HG03064 (cell line): ENCODE data around the gene CCDC9B.
A peak's percentile ranks its signal among the peaks of the same experiment; 100 is the strongest.

Experiments
- ATAC-seq: cut with Tn5 transposase; IDR thresholded peaks from one replicate; pipeline ENCODE4 v1.9.1; 2021; ENCODE audit warnings: low read depth; ENCODE audit not compliant: unreplicated experiment

The CCDC9B gene

DNA sequence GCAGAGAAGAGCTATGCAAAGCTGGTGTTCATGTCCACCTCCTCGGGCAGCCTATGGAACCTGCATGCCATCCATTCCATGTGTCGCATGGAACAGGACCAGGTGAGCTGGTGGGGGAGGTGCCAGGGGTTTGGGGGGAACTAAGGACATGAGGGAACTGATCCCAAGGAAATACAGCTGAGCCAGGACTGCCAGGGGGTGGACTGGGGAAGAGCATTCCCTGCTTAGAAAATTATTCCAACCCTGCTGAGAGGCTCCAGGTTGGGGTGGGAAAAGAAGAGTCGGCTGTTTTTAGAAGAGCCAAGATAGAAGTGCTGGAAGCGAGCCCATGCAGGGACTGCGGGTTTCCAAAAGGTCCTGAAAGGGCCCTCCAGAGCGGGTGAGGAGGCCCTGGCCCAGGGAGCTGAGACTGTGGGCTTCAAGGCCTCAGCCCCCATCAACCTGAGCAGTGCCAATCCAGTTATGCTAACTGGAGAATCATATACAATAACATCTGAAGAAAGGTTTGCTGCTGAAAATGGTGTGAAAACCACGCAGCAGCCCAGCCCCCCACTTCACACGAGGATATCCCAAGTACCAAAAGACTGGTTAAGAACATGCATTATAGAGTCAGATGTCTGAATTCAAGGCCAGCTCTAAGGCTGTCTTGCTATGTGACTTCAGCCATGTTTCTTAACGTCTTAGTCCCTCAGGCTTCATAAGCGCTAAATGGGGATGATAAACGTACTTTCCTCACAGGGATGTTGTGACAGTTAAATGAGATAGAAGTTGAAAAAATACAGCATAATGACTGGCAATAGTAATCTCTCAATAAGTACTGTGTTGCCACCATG, 25.1 kb upstream of the CCDC9B start:
- no peak for ATAC-seq

DNA sequence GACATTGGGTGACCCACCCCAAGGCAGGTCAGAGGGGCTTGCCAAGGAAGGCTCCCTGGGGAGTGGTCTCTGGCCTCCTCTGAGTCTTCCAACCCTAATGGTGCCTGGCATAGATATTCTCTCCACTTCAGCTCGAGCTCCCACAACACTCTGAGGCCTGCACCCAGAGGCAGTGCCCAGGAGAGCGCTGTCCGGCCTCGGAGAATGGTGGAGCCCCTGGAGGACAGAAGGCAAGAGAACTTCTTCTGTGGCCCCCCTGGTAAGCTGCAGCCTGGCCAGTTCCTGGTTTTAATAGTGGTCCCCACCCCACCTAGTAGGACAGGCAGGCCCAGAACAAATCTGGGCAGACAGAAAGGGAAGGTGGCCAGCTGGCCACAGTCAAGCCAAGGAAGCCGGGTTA, 24.3 kb upstream of the CCDC9B start:
- ATAC-seq, result no peak

DNA sequence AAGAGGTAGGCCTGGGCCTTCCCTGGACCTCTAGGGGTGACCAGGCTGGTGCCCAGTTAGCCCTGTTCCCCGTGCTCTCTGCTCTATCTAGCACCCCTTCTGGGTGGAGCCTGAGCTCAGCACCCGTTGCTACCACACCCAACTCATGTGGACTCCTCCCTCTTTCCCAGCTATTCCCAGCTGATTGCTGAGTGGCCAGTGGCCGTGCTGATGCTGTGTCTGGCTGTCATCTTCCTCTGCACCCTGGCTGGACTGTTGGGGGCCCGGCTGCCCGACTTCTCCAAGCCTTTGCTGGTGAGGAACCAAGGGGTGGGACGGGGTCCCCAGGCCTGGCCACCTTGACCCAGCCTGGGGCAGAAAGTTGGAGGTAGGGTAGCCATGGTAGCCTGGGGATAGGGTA, 23.5 kb upstream of the CCDC9B start:
- ATAC-seq, result no peak

DNA sequence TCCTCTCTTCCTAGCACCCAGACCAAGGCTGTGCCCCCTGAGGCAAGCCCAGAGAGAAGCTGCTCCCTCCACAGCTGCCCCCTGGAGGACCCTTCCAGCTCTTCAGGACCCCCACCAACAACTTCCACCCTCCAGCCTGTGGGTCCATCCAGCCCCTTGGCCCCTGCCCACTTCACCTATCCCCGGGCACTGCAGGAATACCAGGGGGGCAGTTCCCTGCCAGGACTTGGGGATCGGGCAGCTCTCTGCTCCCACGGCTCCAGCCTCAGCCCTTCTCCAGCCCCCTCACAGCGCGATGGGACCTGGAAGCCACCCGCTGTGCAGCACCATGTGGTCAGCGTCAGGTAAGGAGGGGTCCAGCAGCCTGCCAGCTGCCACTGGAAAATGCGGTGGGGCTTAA, 22.9 kb upstream of the CCDC9B start:
- no peak for ATAC-seq

DNA sequence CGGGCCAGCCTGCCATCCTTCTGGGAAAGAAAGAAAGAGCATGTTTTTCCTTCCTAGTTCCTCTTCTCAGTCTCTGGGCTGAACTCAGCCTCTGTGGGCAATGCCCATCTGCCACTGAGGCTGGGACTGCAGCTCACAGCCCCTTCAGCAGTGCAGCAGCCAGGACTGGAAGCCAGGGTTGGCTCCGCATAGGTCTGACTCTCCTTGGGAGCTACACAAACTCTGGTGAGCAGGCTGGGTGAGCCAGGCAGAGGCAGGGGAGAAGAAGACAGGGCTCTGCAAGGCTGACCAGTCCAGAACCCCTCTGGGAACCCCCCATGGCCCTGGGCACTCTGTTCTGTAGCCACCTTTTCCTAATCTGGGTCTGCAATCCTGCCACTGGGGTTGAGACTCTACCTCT, 20.9 kb upstream of the CCDC9B start:
- no peak for ATAC-seq

DNA sequence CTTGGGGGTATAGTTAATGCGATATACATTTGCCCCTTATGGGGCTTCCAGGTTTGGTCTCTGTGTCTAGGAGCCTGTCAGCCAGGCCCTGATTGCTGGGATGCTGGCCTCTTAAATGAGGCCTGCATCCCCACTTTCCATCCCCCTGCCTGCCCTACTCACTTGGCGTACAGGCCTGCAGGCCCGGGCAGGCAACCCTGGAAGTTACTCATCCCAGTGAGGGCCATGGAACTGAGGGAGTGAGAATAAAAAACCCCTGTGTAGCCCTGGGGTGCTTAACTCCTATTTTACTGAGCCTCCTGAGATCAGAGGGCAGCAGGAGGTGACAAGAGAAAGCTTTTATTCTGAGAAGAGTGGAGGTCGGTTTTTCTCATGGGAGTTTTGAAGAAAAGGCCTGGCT, 19.3 kb upstream of the CCDC9B start:
- ATAC-seq, result no peak

DNA sequence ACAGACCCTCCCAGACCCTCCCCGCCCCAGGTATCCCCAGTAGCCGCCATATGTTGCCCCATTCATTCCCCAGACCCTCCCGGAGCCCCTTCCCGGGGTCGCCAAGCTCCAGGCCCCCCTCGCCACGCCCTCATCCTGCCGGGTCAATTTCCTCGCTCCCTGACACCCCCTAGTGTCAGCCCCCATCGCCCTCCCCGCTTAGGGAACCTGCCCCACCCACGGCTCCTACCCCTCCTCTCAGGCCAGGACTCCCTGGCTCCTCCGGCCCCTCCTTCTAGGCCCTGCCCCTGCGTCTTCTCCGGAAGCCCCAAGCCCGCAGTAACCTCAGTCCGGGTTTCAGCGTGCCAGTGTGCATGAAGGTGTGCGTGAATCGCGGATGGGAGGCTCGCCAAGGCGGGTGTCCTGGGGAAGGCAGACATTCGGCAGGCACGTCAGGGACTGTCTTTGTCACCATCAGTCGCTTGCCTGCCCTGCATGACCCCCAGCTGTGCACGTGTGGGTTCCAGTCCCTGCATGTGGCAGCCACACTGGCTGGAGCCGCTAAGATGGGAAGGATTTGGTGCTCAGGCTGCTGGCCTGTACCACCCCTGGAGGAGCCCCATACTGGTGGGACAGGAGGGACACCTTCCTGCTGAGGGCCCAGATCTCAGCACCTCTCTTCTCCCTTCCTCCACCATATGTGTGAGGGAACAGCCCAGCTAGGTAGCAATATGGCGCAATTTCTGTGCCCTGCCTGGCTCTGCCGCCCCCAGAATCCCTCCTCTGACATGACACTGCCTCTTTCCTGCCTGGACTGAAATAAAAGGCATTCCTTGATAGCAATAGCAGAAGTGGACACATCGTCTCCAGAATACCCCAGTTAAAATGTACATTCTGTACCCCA, 18.0 kb upstream of the CCDC9B start:
- ATAC-seq, result peak; percentile 21

DNA sequence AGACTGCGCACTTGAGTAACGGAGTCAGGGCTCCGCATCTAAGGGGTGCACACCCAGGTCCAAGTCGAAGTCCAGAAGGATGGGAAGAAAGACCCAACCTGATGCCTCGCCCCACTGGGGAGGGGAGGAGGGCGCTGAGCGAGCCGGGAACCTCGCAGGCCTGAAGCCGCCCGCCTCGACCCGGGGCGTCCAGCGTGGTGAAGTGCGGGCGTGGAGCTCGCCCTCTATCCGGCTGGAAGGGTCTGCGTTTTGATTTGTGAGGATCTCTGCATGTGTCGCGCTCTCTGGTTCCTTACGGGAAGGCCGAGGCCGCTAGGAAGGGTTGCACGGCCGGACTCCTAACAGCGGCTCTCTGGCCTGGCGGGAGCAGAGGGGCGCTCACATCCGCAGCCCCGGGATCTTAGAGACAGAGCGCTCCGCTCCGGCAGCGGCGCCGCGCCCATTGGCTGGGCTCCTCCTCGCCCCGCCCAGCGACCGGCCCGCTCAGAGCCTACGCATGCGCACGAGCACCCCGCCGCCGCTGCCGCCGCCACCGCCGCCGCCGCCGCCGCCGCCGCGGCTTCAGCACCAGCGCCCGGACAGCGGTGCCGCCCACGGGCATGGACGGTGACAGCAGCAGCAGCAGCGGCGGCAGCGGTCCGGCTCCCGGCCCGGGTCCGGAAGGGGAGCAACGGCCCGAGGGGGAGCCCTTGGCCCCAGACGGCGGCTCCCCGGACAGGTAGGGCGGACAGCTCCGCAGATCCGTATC, 17.2 kb upstream of the CCDC9B start, which contains the start of gene DISP2:
DISP2 (plus strand) TSS at position 497 of the 748 bp plus-strand sequence; CDS start at position 600, 103 bp downstream.
- peak; percentile 70 for ATAC-seq

DNA sequence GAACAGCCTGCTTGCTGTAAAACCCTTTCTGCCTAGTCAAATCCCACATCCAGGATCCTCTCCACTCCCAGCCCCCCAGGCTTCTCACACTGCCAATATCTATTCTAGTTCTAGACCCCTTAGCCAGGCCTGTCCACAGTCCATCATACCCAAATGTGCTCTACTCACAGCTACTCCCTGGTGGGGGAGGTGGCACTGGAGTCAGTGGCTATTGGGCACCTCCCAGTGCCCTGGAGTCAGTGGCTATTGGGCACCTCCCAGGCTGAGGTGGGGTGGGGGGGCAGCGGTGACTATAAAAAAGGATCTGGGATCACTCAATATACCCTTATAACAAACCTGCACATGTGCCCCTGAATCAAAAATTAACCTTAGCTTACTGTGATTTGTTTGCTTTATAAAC, 16.5 kb upstream of the CCDC9B start:
- no peak for ATAC-seq

DNA sequence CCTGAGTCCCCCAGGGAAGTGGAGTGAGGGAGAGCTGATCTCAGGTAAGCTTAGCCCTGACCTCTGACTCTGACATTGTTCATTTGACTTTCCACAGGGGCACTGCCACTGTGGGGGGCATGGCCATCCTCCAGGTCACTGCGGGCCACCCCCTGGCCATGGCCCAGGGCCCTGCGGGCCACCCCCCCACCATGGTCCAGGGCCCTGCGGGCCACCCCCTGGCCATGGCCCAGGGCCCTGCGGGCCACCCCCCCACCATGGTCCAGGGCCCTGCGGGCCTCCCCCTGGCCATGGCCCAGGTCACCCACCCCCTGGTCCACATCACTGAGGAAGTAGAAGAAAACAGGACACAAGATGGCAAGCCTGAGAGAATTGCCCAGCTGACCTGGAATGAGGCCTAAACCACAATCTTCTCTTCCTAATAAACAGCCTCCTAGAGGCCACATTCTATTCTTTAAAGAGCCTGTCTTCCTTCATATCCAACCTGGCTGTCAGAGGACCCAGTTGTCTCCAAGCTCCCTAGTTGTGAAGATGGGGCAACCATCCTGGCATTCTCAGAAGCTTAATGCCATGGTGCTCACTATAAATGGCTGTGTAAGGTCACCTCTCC, 15.3 kb upstream of the CCDC9B start:
- no peak for ATAC-seq

DNA sequence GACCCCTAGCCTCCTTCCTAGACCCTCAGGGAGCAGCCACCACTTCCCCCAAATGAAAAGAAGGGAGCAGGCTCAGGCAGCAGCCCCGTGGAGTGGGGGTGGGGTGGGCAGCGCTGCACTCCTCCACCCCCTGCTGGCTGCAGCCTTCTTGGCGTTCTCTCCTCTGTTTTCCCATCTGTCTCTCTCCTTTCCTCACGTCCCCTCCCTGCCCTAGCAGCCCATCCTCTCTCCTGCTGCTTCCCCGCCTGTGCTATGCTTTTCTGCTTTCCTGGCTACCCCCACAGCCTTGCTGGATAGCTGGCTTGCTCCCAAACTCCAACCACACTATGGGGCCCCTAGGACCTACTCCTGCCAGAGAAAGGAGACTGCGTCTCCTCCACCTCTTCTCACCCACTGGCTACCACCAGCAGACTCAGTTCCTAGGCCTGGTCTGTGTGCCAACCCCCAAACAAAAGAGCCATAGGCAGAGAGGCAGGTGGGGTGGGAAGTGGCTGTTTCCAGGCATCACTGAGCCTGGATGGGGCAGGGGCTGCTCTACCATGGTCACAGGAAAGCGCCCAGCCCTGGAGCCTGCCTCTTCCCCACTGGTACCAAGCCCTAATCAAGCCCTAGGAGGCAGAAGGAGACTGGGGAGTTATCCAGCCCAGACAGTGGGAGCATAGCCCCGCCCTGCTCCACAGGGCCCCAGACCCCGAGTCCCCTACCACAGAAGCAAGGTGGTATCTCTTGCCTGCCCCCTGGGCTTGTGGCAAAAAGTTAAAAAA, 13.9 kb upstream of the CCDC9B start:
- ATAC-seq, result no peak

DNA sequence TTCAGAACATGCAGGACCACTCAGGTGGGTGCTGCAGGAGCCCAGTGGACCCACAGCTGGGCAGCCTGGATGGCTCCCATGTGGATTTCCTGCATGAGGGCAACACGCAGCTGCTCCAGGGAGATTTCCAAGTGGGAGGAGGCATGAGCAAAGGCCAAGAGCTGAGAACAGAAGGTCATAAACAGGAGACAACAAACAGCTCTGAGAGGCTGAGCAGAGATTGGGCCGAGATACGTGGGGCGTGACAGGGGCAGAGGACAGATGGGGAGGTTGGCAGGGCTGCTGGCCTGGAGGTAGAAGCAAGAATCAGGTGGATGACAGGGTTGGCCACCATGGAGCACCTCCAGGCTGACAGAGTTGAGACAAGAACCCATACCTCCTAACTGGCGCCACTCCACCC, 13.0 kb upstream of the CCDC9B start:
- no peak for ATAC-seq

DNA sequence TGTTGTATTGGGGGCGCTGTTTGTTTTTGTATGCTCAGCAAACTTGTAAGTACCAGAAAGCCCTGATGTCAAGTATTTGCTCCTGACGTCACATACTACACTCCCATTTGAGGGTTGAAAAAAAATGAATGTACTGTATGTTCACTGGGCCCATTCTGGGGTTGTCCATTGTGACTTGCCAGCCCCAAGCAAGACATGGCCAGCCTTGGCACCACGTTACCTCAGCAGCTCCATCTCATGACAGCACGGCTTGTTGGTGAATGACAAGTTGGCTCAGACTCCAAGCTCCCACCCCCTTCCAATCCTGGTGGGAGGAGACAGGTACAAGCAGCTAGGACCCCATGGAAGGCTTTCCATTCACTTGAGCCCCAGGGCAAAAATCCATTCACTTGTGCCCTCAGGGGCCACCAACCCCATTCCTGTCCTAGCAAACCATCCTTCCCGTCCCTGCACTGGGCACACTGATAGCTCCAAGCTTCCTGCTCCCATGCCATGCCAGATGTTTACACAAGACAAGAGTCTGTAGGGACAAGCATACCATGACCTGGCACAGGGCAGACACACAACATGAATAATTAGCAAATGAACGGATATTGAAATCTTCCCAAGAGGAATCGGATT, 11.7 kb upstream of the CCDC9B start:
- no peak for ATAC-seq

DNA sequence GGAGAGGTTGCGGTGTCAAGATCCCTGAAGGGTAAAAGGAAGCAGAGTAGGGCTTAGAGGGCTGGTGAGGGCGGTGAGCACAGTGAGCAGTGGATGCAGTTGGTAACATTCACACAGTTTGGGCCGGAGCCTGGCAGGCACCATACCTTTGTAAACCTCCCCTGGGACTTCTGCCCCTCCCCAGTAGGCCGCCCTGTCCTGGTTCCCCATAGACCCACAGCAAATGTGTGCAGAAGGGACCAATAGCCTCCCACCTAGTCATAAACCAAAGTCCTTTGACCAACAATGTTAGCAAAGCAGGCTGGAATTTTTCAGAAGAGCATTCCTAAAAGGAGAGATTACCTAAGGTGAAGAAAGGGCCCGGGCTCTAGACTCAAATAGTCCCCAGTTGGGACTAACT, 8.4 kb upstream of the CCDC9B start:
- ATAC-seq, result no peak

DNA sequence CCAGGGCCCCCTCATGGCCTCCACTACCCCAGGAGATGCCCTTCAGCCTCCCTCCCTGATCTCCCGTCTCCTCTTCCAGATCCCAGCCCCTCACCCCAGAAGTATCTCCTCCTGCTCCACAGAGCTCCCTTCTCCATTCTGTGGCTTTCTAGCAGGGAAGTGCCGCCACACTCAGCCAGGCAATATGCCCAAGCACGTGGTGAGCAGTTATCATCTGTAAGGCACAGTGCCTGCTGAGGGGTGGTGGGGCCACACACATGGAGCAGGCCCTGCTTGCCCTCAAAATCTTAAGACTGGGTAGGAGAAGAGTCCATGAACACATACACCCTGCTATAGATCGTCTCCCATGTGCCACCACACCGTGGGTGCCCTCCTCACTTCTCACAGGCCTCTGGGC, 7.7 kb upstream of the CCDC9B start:
- no peak for ATAC-seq

DNA sequence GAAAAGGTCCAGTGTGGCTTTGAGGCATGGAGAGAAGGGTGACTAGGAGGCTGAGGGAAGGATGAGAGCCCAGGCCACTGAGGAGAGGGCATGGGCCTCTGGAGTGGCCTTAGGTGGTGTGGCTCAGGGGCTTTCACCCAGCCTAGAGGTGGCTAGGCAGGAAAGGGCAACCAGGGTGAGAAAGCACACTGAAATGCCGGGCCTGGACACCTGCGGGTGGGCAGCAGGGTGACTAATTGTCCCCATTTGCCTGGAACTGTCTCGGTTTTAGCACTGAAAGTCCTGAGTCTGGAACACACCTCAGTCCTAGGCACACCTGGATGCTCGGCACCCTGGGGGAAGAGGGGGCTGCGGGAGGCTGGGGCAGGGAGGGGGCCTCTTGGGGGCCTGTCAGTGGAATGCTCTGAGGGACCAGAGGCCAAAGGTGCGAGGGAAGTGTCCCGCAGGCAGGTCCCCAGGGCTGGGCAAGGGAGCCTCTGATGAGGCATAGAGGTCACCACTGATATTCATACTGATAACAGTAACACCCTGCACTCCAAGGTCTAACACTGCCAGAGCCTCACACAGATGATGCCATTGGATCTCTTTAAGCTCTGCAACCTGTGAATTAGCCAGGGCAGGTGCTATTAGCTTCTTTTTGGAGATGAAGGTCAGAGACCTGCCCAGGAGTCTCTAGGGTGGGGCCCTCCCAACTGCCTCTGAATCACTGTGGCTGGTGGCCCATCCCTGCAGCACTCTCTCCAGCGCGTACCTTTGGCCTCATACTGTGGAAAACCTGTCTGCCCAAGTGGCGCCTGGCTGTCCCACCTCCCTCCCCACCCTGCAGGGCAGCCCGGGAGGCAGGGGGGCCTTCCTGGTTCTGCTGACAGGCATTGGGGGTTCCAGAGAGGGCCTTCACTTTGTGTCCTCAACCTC, 7.1 kb upstream of the CCDC9B start:
- no peak for ATAC-seq

DNA sequence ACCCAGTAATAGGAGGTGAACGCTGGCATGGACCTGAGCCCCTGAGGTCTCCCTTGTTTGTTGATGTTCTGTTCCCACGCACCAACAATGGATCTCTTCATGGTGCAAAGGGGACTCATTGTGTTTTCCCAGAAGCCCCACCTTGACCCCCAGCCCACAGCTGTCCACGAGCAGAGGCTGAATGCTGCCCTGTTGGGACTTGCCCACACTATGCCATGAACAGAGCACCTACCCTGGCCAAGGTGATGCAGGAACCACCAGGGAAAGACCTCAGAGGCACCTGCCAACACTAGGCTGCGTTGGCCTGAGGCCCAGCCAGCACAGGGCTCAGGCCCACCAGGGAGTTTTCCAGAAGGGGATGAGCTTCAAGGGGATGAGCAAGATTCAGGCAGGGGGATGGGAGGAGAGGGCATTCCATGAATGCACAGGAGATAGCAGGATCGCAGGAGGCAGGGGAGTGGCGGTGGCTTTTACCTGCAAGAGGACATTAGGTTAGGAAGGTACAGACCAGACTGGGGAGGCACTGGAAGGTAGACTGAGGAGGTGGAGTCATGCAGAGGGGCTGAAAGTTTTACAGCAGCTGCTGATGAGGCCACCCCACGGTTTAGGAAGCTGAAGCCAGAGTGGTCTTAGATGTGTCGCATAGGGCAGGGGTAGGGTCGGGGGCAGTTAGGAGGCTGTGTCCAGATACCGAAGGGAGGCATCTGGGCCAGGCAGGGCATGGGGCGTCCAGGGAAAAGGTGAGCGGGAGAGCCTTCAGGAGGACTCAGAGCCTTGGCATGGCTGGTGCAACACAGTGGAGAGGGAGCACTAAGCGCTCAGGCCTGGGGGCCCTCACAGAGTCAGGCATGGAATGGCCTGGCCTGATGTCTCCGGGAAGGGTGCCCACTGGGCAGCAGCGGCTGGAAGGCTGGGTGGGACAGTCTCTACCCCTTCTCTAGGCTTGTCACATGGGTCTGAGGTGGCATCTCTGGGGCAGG, 6.1 kb upstream of the CCDC9B start:
- no peak for ATAC-seq
